ENCODE data around the gene KCNG2. TPM values are rescaled to one million over a fixed set of nuclear protein-coding genes. Genes with fewer than 3 reads are reported as not detected.

Gene KCNG2
- total and polyA plus RNA-seq, 10 of the 15 experiments (the other 5 are each of a cell fraction or from before 2014, with no cell fraction given): 0.20 to 0.23 TPM; not detected in 8

DNA sequence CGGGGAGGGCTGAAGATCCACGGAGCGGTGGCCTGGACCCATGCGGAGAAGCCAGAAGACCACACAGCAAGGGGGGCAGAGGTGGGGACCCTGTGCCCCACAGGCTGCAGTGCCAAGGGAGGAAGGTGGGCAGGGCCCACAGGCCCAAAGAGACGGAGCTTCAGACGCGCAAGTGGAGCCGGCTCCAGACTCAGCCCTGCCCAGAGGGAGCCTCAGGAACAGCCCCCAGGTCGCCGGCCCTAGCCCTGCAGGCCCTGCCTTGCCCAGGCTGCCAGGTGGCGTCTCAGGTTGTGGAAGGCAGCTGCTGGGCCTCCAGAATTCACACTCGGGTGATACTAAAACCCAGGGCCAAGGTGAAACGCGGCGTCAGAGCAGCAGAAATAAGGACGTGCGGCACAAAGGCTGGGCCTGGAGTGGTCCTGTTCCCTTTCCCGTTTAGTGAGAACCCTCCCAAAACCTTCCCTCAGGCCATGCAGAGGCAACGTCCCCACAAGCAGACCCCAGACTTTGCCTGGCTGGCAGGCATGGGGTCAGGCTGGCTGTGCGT is 116.9 kb downstream of the KCNG2 start:
- no peaks in the 10 kb centered on the region for H3K27me3 ChIP-seq (replicated peaks in 1 of 2; ENCODE audit: control insufficient read depth in 2 of 2, insufficient read depth in 2 of 2, low read length in 1 of 2)
- CTCF ChIA-PET: no interaction called here
- ATAC-seq (no peak), FAIRE-seq (no peak), DNase-seq (ENCODE audit: low read depth, low spot score) (no peak)
- H4K20me1 ChIP-seq (ENCODE audit: control insufficient read depth, insufficient read depth): no peaks in the 10 kb centered on the region
- no peaks in the 10 kb centered on the region for H3K79me2 ChIP-seq (ENCODE audit: control insufficient read depth, insufficient read depth, low read length)
- BruUV-seq (replicated peaks): no TSS peak
- RAD21 ChIA-PET (ENCODE audit: unreplicated experiment): no interaction called here
- no peak overlapping the region for H3K27ac ChIP-seq (ENCODE audit: control insufficient read depth, insufficient read depth)
- POLR2A ChIA-PET: no interaction called here
- H3K36me3 ChIP-seq (ENCODE audit: control insufficient read depth in 2 of 2, insufficient read depth in 2 of 2, low read length in 1 of 2): peaks cover 0 to 23% of the 10 kb centered on the region in 2 experiments; a peak in 3 of 4 replicates
- peaks cover 5% of the 10 kb centered on the region; the same call in 1 of the 3 replicates for H3K9me3 ChIP-seq (replicated peaks; ENCODE audit: control insufficient read depth, insufficient read depth, low read length)
- intact Hi-C loops (cut with micrococcal nuclease; ENCODE audit: unreplicated experiment) (no loop called here), in situ Hi-C loops (cut with MboI) (no loop called here)
- H2AFZ ChIP-seq (ENCODE audit: control insufficient read depth, low read depth, low read length): no peak overlapping the region
- no peak overlapping the region for H3K4me2 ChIP-seq (ENCODE audit: control insufficient read depth, insufficient read depth)
- no peak overlapping the region for H3K9ac ChIP-seq (ENCODE audit: control insufficient read depth, insufficient read depth, low read length)
- SMC1A ChIA-PET (ENCODE audit: uncharacterized antibody, unreplicated experiment): no interaction called here
- WGBS (ENCODE audit: insufficient coverage, insufficient replicate concordance, low lambda C conversion rate, missing lambda C conversion rate): 96% methylated on average over 20 of the region's 20 CpGs
- H3K4me1 ChIP-seq (ENCODE audit: control insufficient read depth, insufficient read depth, low read length): no peaks in the 10 kb centered on the region
- H3K4me3 ChIP-seq: no peak overlapping the region
- TF ChIP-seq USF2 (IDR thresholded peaks at IDR 0.05; ENCODE audit: borderline replicate concordance, low read depth, low read length) (no peak), MLLT1 (IDR thresholded peaks at IDR 0.05) (no peak), SREBF1 (IDR thresholded peaks at IDR 0.05; ENCODE audit: low read length) (no peak), MYC (IDR thresholded peaks at IDR 0.05; ENCODE audit: insufficient read depth, insufficient read length, insufficient replicate concordance, low read length, severe bottlenecking) (no peak), SKIL (IDR thresholded peaks at IDR 0.05; ENCODE audit: low read depth, poor library complexity, severe bottlenecking) (no peak), PAX8 (IDR thresholded peaks at IDR 0.05) (no peak), SP1 (IDR thresholded peaks at IDR 0.05; ENCODE audit: low read depth, low read length) (no peak), SPI1 (IDR thresholded peaks at IDR 0.05; ENCODE audit: borderline replicate concordance, insufficient read depth, low read depth, low read length) (no peak), MTA3 (IDR thresholded peaks at IDR 0.05; ENCODE audit: borderline replicate concordance, low read length) (no peak), SMARCA5 (IDR thresholded peaks at IDR 0.05) (no peak), EZH2 (IDR thresholded peaks at IDR 0.05; ENCODE audit: borderline replicate concordance, control insufficient read depth, low read depth, low read length) (no peak), PML (IDR thresholded peaks at IDR 0.05; ENCODE audit: low read length) (no peak), IRF4 (IDR thresholded peaks at IDR 0.05; ENCODE audit: low read depth, low read length) (no peak), CREB1 (IDR thresholded peaks at IDR 0.05; ENCODE audit: low read depth) (no peak), ESRRA (IDR thresholded peaks at IDR 0.05; ENCODE audit: low read length) (no peak)
- TF ChIP-seq, protein P1, sequence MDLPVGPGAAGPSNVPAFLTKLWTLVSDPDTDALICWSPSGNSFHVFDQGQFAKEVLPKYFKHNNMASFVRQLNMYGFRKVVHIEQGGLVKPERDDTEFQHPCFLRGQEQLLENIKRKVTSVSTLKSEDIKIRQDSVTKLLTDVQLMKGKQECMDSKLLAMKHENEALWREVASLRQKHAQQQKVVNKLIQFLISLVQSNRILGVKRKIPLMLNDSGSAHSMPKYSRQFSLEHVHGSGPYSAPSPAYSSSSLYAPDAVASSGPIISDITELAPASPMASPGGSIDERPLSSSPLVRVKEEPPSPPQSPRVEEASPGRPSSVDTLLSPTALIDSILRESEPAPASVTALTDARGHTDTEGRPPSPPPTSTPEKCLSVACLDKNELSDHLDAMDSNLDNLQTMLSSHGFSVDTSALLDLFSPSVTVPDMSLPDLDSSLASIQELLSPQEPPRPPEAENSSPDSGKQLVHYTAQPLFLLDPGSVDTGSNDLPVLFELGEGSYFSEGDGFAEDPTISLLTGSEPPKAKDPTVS (IDR thresholded peaks at IDR 0.05; ENCODE audit: low read depth, low read length): no peak

All from GM12878 (cell line).